Measurements from ENCODE around the gene GALNT12. TPM values are rescaled to one million over a fixed set of nuclear protein-coding genes. Genes with fewer than 3 reads are reported as not detected.

The GALNT12 gene
- total RNA-seq, 4 donors from 2014 or later: 0.55 to 1.6 (median 1.1) TPM

- H3K27ac ChIP-seq: no peak overlapping the region
- intact Hi-C loops (cut with DNase I; ENCODE audit: low total_unique reads): no loop called here
- no peaks in the 10 kb centered on the region for H3K9me3 ChIP-seq
- ATAC-seq: no peak
- DNase-seq: no peak
- TF ChIP-seq CTCF (IDR thresholded peaks at IDR 0.05 in 4 of 5, conservative IDR thresholded peaks at IDR 0.05 in 1 of 5): no peak
- no peak for TF ChIP-seq POLR2A (IDR thresholded peaks at IDR 0.05)
- no peak overlapping the region for H3K4me3 ChIP-seq
- H3K4me1 ChIP-seq: no peaks in the 10 kb centered on the region
- no peaks in the 10 kb centered on the region for H3K36me3 ChIP-seq
- H3K27me3 ChIP-seq: no peaks in the 10 kb centered on the region
- in situ Hi-C loops (cut with MboI; ENCODE audit: low sequenced_read_pairs in 4 of 4): no loop called here
Measured at GRCh38 chr9:98819231-98819630, 11.8 kb downstream of the GALNT12 start.

GRCh38 chr9:98821831-98822230 is 14.4 kb downstream of the GALNT12 start:
- Histone ChIP-seq H3K4me1 (no peaks in the 10 kb centered on the region), H3K4me3 (no peak overlapping the region), H3K27ac (no peak overlapping the region), H3K27me3 (no peaks in the 10 kb centered on the region), H3K36me3 (no peaks in the 10 kb centered on the region), H3K9me3 (no peaks in the 10 kb centered on the region)
- DNase-seq (no peak), ATAC-seq (no peak)
- intact Hi-C loops (cut with DNase I; ENCODE audit: low total_unique reads) (no loop called here), in situ Hi-C loops (cut with MboI; ENCODE audit: low sequenced_read_pairs in 4 of 4) (no loop called here)
- TF ChIP-seq CTCF (IDR thresholded peaks at IDR 0.05 in 4 of 5, conservative IDR thresholded peaks at IDR 0.05 in 1 of 5) (no peak), POLR2A (IDR thresholded peaks at IDR 0.05) (no peak)

DNA sequence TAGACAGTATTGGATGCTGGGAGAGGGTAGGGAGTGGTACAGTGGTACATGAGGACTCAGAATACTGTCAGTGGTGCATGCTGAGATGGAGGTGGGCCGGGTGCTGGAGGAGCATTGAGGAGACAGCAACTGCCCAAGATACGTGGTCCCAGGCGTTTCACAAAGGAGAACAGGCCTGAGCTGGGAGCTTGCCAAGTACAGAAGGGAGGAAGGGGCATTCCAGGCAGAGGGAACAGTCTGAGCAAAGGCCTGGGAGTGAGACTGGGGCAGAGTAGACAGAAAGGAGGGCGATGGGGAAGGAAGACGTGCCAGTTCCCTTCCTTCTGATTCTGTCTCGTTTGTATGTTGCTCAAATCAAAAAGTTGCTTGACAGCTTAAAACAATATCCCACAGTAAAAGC is 15.2 kb downstream of the GALNT12 start:
- Histone ChIP-seq H3K4me3 (no peak overlapping the region), H3K4me1 (no peaks in the 10 kb centered on the region), H3K9me3 (no peaks in the 10 kb centered on the region), H3K27ac (no peak overlapping the region), H3K36me3 (no peaks in the 10 kb centered on the region), H3K27me3 (no peaks in the 10 kb centered on the region)
- intact Hi-C loops (cut with DNase I; ENCODE audit: low total_unique reads) (no loop called here), in situ Hi-C loops (cut with MboI; ENCODE audit: low sequenced_read_pairs in 4 of 4) (no loop called here)
- no peak for DNase-seq
- ATAC-seq: no peak
- TF ChIP-seq CTCF (IDR thresholded peaks at IDR 0.05 in 4 of 5, conservative IDR thresholded peaks at IDR 0.05 in 1 of 5) (no peak), POLR2A (IDR thresholded peaks at IDR 0.05) (no peak)

- Histone ChIP-seq H3K27ac (no peak overlapping the region), H3K4me1 (no peaks in the 10 kb centered on the region), H3K27me3 (no peaks in the 10 kb centered on the region), H3K9me3 (no peaks in the 10 kb centered on the region), H3K4me3 (no peak overlapping the region), H3K36me3 (no peaks in the 10 kb centered on the region)
- in situ Hi-C loops (cut with MboI; ENCODE audit: low sequenced_read_pairs in 4 of 4): no loop called here
- ATAC-seq (no peak), DNase-seq (no peak)
- intact Hi-C loops (cut with DNase I; ENCODE audit: low total_unique reads): no loop called here
- no peak for TF ChIP-seq CTCF (IDR thresholded peaks at IDR 0.05 in 4 of 5, conservative IDR thresholded peaks at IDR 0.05 in 1 of 5)
- no peak for TF ChIP-seq POLR2A (IDR thresholded peaks at IDR 0.05)
Measured at GRCh38 chr9:98823666-98824334, 16.3 kb downstream of the GALNT12 start.

DNA sequence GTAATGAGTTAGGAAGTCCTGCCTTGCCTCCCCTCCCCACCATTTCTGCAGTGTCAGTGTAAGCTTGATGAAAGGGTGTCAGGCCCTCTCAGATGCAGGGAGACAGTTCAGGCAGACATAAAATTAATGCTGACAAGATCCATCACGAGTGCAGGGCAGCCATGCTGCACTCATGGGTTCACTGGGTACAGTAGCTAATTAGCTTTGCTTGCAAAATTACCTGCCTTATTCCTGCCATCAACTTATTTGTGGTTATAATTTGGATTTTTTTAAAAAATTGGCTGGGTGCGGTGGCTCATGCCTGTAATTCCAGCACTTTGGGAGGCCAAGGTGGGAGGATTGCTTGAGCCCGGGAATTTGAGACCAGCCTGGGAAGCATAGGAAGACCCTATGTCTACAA is 17.9 kb downstream of the GALNT12 start:
- no peaks in the 10 kb centered on the region for H3K36me3 ChIP-seq
- no peak overlapping the region for H3K27ac ChIP-seq
- no peaks in the 10 kb centered on the region for H3K9me3 ChIP-seq
- in situ Hi-C loops (cut with MboI; ENCODE audit: low sequenced_read_pairs in 4 of 4) (no loop called here), intact Hi-C loops (cut with DNase I; ENCODE audit: low total_unique reads) (no loop called here)
- no peaks in the 10 kb centered on the region for H3K4me1 ChIP-seq
- no peak overlapping the region for H3K4me3 ChIP-seq
- ATAC-seq (no peak), DNase-seq (no peak)
- no peak for TF ChIP-seq POLR2A (IDR thresholded peaks at IDR 0.05)
- no peaks in the 10 kb centered on the region for H3K27me3 ChIP-seq

All from gastrocnemius medialis (tissue), 4 donors.